ENCODE data around the gene BAHCC1.

DNA sequence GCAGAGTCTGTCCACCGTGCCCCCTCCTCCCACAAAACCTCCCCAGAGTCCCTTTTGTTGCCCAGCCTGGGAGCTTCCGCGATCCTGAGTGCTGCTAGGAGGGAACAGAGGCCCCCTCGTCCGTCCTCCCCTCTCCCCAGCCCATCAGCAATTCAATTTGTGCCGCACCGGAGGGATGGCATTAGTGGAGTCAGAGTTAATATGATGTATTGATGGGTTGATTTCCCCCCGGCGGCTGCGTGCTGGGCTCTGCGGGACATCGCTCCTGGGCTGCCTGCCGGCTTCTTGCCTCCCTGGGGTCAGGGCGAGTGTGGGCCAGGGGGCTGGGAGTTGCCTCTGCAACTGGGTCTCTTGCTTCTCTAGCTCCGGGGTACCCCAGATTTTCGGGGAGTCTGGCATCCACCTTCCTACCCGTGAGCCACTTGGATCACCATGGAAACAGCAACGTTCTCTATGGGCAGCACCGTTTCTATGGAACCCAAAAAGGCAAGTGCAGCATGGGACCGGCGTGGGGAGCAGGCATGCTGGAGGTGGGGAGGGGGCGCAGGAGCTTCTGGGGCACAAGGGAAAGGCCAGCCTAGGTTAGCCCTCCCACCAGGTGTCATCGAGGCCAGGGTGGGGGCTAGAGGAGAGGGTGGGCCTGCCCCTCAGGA, 42.9 kb downstream of the BAHCC1 start:
- TF ChIP-seq, protein P1, sequence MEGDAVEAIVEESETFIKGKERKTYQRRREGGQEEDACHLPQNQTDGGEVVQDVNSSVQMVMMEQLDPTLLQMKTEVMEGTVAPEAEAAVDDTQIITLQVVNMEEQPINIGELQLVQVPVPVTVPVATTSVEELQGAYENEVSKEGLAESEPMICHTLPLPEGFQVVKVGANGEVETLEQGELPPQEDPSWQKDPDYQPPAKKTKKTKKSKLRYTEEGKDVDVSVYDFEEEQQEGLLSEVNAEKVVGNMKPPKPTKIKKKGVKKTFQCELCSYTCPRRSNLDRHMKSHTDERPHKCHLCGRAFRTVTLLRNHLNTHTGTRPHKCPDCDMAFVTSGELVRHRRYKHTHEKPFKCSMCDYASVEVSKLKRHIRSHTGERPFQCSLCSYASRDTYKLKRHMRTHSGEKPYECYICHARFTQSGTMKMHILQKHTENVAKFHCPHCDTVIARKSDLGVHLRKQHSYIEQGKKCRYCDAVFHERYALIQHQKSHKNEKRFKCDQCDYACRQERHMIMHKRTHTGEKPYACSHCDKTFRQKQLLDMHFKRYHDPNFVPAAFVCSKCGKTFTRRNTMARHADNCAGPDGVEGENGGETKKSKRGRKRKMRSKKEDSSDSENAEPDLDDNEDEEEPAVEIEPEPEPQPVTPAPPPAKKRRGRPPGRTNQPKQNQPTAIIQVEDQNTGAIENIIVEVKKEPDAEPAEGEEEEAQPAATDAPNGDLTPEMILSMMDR (IDR thresholded peaks at IDR 0.05) = no peak
- TF ChIP-seq POLR2AphosphoS5 (IDR thresholded peaks at IDR 0.05) (no peak), POLR2A (IDR thresholded peaks at IDR 0.05) (no peak)

Measured in prostate gland (tissue), 2 donors.